Stimulated activated naive CD8-positive, alpha-beta T cell treated with anti-CD3 and anti-CD28 coated beads, Interleukin-15, Interleukin-2, amounts not matched to agents 100 ng/mL and 50 ng/mL, for 24 hours (primary cell): ENCODE data around the gene BMPR2.
A peak's percentile ranks its signal among the peaks of the same experiment; 100 is the strongest.
"Not testable (repeated sequence)": the region's sequence is repeated elsewhere in the genome, so short reads cannot be mapped to it uniquely, and the experiment has no call there.

Source experiments
- H3K27ac Mint-ChIP-seq: one replicate; pipeline ENCODE4 v1.8.0; 2021; ENCODE audit warnings: mild to moderate bottlenecking, mixed read lengths
- H3K27me3 Mint-ChIP-seq: one replicate; pipeline ENCODE4 v1.8.0; 2021; ENCODE audit warnings: mixed read lengths
- H3K36me3 Mint-ChIP-seq: one replicate; pipeline ENCODE4 v1.8.0; 2021; ENCODE audit warnings: low read depth, mixed read lengths
- H3K4me1 Mint-ChIP-seq: one replicate; pipeline ENCODE4 v1.8.0; 2021; ENCODE audit warnings: low read depth, mixed read lengths
- H3K4me3 Mint-ChIP-seq: one replicate; pipeline ENCODE4 v1.8.0; 2021; ENCODE audit warnings: mild to moderate bottlenecking, mixed read lengths
- H3K9me3 Mint-ChIP-seq: one replicate; pipeline ENCODE4 v1.8.0; 2021; ENCODE audit warnings: mixed read lengths

Gene BMPR2

GRCh38 chr2:202374383-202374782 is 1.7 kb upstream of the BMPR2 start:
- H3K36me3 Mint-ChIP-seq, H3K27ac Mint-ChIP-seq, H3K27me3 Mint-ChIP-seq, H3K4me3 Mint-ChIP-seq, H3K9me3 Mint-ChIP-seq: not testable (repeated sequence)
- peaks cover 26% of the 10 kb centered on the region for H3K4me1 Mint-ChIP-seq

GRCh38 chr2:202375033-202375608 is 1.0 kb upstream of the BMPR2 start:
- H3K4me1 Mint-ChIP-seq, result peaks cover 33% of the 10 kb centered on the region
- H3K9me3 Mint-ChIP-seq, result no peaks in the 10 kb centered on the region
- H3K27ac Mint-ChIP-seq, result peak overlapping the region; percentile 95
- no peaks in the 10 kb centered on the region for H3K36me3 Mint-ChIP-seq
- no peaks in the 10 kb centered on the region for H3K27me3 Mint-ChIP-seq
- peak overlapping the region; percentile 98 for H3K4me3 Mint-ChIP-seq

GRCh38 chr2:202376460-202377206 is 506 bp downstream of the BMPR2 start:
- H3K9me3 Mint-ChIP-seq, result no peaks in the 10 kb centered on the region

GRCh38 chr2:202377207-202377761 is 1.2 kb downstream of the BMPR2 start:
- Mint-ChIP-seq H3K4me1 (peaks cover 39% of the 10 kb centered on the region), H3K27me3 (no peaks in the 10 kb centered on the region), H3K4me3 (peak overlapping the region; percentile 98), H3K27ac (peak overlapping the region; percentile 93), H3K36me3 (no peaks in the 10 kb centered on the region), H3K9me3 (no peaks in the 10 kb centered on the region)

More at GRCh38 chr2:202376460-202377206, 506 bp downstream of the BMPR2 start:
- no peaks in the 10 kb centered on the region for H3K36me3 Mint-ChIP-seq
- H3K4me3 Mint-ChIP-seq, result peak overlapping the region; percentile 98
- no peaks in the 10 kb centered on the region for H3K27me3 Mint-ChIP-seq
- H3K27ac Mint-ChIP-seq, result peak overlapping the region; percentile 93
- H3K4me1 Mint-ChIP-seq, result peaks cover 39% of the 10 kb centered on the region

GRCh38 chr2:202378001-202378400 is 1.9 kb downstream of the BMPR2 start:
- peak overlapping the region; percentile 98 for H3K4me3 Mint-ChIP-seq

GRCh38 chr2:202378662-202379358 is 2.7 kb downstream of the BMPR2 start:
- H3K4me1 Mint-ChIP-seq, result peaks cover 38% of the 10 kb centered on the region
- H3K36me3 Mint-ChIP-seq, result no peaks in the 10 kb centered on the region
- H3K9me3 Mint-ChIP-seq, result no peaks in the 10 kb centered on the region
- no peaks in the 10 kb centered on the region for H3K27me3 Mint-ChIP-seq
- H3K4me3 Mint-ChIP-seq, result peak overlapping the region; percentile 98
- no peak overlapping the region for H3K27ac Mint-ChIP-seq

More at GRCh38 chr2:202378001-202378400, 1.9 kb downstream of the BMPR2 start:
- Mint-ChIP-seq H3K9me3 (no peaks in the 10 kb centered on the region), H3K27ac (no peak overlapping the region), H3K4me1 (peaks cover 39% of the 10 kb centered on the region), H3K27me3 (no peaks in the 10 kb centered on the region), H3K36me3 (no peaks in the 10 kb centered on the region)

- H3K4me1 Mint-ChIP-seq, result peaks cover 47% of the 10 kb centered on the region
These were observed 6.6 kb downstream of the BMPR2 start for GRCh38 chr2:202382684-202383083.

GRCh38 chr2:202386495-202386894 is 10.4 kb downstream of the BMPR2 start:
- not testable (repeated sequence) for H3K4me3 Mint-ChIP-seq, H3K36me3 Mint-ChIP-seq, H3K9me3 Mint-ChIP-seq, H3K27me3 Mint-ChIP-seq, H3K27ac Mint-ChIP-seq
- peaks cover 27% of the 10 kb centered on the region for H3K4me1 Mint-ChIP-seq

More at GRCh38 chr2:202382684-202383083, 6.6 kb downstream of the BMPR2 start:
- peaks cover 3% of the 10 kb centered on the region for H3K36me3 Mint-ChIP-seq
- H3K27me3 Mint-ChIP-seq, result no peaks in the 10 kb centered on the region
- H3K27ac Mint-ChIP-seq, result no peak overlapping the region
- no peaks in the 10 kb centered on the region for H3K9me3 Mint-ChIP-seq
- no peak overlapping the region for H3K4me3 Mint-ChIP-seq

GRCh38 chr2:202387608-202388342 is 11.6 kb downstream of the BMPR2 start:
- Mint-ChIP-seq H3K27me3 (no peaks in the 10 kb centered on the region), H3K4me3 (no peak overlapping the region), H3K9me3 (no peaks in the 10 kb centered on the region), H3K36me3 (peaks cover 3% of the 10 kb centered on the region), H3K4me1 (peaks cover 27% of the 10 kb centered on the region), H3K27ac (peak overlapping the region; percentile 83)

- no peak overlapping the region for H3K4me3 Mint-ChIP-seq
- H3K9me3 Mint-ChIP-seq, result no peaks in the 10 kb centered on the region
- H3K27ac Mint-ChIP-seq, result no peak overlapping the region
- no peaks in the 10 kb centered on the region for H3K4me1 Mint-ChIP-seq
- no peaks in the 10 kb centered on the region for H3K27me3 Mint-ChIP-seq
- no peaks in the 10 kb centered on the region for H3K36me3 Mint-ChIP-seq
These were observed 24.8 kb downstream of the BMPR2 start for GRCh38 chr2:202400941-202401340.

GRCh38 chr2:202405798-202406197 is 29.7 kb downstream of the BMPR2 start:
- no peaks in the 10 kb centered on the region for H3K4me1 Mint-ChIP-seq
- H3K27ac Mint-ChIP-seq, result no peak overlapping the region
- H3K4me3 Mint-ChIP-seq, result no peak overlapping the region
- H3K36me3 Mint-ChIP-seq, result peaks cover 5% of the 10 kb centered on the region
- no peaks in the 10 kb centered on the region for H3K27me3 Mint-ChIP-seq
- H3K9me3 Mint-ChIP-seq, result no peaks in the 10 kb centered on the region

- Mint-ChIP-seq H3K36me3 (peaks cover 5% of the 10 kb centered on the region), H3K27ac (no peak overlapping the region), H3K4me3 (no peak overlapping the region), H3K9me3 (no peaks in the 10 kb centered on the region), H3K4me1 (no peaks in the 10 kb centered on the region), H3K27me3 (no peaks in the 10 kb centered on the region)
These were observed 30.4 kb downstream of the BMPR2 start for GRCh38 chr2:202406445-202406978.

GRCh38 chr2:202408546-202409140 is 32.5 kb downstream of the BMPR2 start:
- Mint-ChIP-seq H3K9me3 (no peaks in the 10 kb centered on the region), H3K27me3 (no peaks in the 10 kb centered on the region), H3K36me3 (peaks cover 5% of the 10 kb centered on the region), H3K27ac (no peak overlapping the region), H3K4me3 (no peak overlapping the region), H3K4me1 (no peaks in the 10 kb centered on the region)

- Mint-ChIP-seq H3K36me3 (peaks cover 5% of the 10 kb centered on the region), H3K4me3 (no peak overlapping the region), H3K27me3 (no peaks in the 10 kb centered on the region), H3K27ac (no peak overlapping the region), H3K4me1 (no peaks in the 10 kb centered on the region), H3K9me3 (no peaks in the 10 kb centered on the region)
These were observed 34.0 kb downstream of the BMPR2 start for GRCh38 chr2:202410092-202410491.
